ENCODE measurements around the gene SMG6.

GRCh38 chr17:2095536-2095910 is 208.1 kb downstream of the SMG6 start:
- no peak for TF ChIP-seq RAD21 (IDR thresholded peaks at IDR 0.05; ENCODE audit: low read depth)
- no peak for TF ChIP-seq REST (IDR thresholded peaks at IDR 0.05; ENCODE audit: low read depth)
- no peak for TF ChIP-seq EP300 (IDR thresholded peaks at IDR 0.05; ENCODE audit: borderline replicate concordance)
- no peak for TF ChIP-seq CREB1 (IDR thresholded peaks at IDR 0.05; ENCODE audit: low read depth)
- TF ChIP-seq CEBPB (IDR thresholded peaks at IDR 0.05) = no peak
- TF ChIP-seq EGR1 (IDR thresholded peaks at IDR 0.05) = no peak
- TF ChIP-seq TAF1 (IDR thresholded peaks at IDR 0.05; ENCODE audit: low read depth) = no peak
- no peak for TF ChIP-seq TEAD4 (IDR thresholded peaks at IDR 0.05)
- TF ChIP-seq FOXM1 (IDR thresholded peaks at IDR 0.05; ENCODE audit: borderline replicate concordance, low read depth) = no peak
- no peak for TF ChIP-seq MAX (IDR thresholded peaks at IDR 0.05)
- TF ChIP-seq YY1 (IDR thresholded peaks at IDR 0.05; ENCODE audit: low read depth) = no peak

Measured in Ishikawa (cell line).